Stimulated activated CD4-positive, alpha-beta T cell treated with anti-CD3 and anti-CD28 coated beads, Interleukin-12 subunit alpha, Interleukin-12 subunit beta, amount 100 ng/mL, for 48 hours (primary cell): ENCODE results near the gene SOHLH1.

Experiments used
- DNase-seq, 3 donors: peaks; one replicate each; pipeline ENCODE4 v3.0.0-alpha.2; 2020; ENCODE audit warnings: low read depth in 2 of 3, low spot score in 1 of 3

SOHLH1 gene

DNA sequence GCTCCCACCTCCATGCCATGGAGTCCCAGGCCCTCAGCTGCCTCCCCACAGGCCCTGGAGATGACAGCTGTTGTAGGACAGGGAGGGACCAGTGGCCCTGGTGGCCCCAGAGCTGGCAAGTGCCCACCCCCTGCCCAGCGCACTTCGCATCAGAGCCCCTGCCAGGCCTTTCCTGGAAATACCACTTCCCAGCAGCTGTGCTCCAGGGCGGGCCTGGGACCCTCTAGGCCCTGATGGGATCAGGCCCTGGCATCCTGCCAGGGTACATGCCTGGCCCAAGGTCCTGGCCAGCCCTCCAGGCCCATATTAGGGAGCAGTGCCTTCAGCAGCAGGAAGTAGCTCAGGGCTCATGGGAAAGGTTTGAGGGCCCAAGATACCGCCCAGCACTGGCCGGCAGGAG, 5.2 kb upstream of the SOHLH1 start:
- DNase-seq, result no peak

- DNase-seq, result no peak
These were observed 4.4 kb upstream of the SOHLH1 start for GRCh38 chr9:135703726-135704125.

DNA sequence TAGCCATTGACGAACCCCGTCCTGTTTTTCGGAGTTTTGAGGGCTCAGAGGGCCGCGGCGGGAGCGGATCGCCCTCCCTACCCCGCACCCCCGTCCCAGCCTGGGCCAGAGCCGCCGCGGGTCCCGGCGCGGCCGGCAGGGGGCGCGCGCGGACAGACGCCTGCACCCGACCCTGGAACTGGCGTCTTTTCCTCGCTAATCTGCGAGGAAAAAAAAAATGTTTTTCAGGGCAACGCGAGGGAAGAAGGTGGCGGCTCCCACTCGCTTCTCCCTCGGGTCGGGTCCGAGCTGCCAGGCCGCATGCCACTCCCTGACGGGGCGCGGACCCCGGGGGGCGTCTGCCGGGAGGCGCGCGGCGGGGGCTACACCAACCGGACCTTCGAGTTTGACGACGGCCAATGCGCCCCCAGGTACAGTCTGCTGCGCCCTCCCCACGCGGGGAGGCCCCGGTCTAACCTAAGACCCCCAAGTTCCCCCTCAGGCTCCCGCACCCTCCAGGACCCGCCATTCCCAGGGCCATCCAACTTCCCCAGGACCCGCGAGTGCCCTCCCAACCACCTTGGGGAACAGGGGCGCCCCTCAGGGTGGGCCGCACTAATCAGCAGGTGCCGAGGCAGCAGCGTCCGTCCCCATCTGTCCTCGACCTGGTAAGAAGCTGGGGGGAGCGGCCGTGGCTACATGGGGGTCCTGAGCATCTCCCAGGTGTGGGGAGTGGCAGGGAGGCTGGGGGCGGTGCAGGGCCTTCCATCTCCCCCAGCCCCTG, 2.9 kb upstream of the SOHLH1 start, which contains the start of gene KCNT1:
Gene KCNT1, plus strand, starts transcription at position 227 of the 763 bp plus-strand sequence. Its CDS starts 74 bp downstream, at position 301.
- DNase-seq, result peak; percentile 24 to 52 (median 30)

- no peak for DNase-seq
These were observed 2.0 kb upstream of the SOHLH1 start for GRCh38 chr9:135701067-135701958.

GRCh38 chr9:135700525-135700924, 1.2 kb upstream of the SOHLH1 start:
- DNase-seq, result no peak

GRCh38 chr9:135698767-135699166, 514 bp downstream of the SOHLH1 start:
- no peak for DNase-seq

- no peak for DNase-seq
These were observed 1.0 kb downstream of the SOHLH1 start for GRCh38 chr9:135698236-135698635.

DNA sequence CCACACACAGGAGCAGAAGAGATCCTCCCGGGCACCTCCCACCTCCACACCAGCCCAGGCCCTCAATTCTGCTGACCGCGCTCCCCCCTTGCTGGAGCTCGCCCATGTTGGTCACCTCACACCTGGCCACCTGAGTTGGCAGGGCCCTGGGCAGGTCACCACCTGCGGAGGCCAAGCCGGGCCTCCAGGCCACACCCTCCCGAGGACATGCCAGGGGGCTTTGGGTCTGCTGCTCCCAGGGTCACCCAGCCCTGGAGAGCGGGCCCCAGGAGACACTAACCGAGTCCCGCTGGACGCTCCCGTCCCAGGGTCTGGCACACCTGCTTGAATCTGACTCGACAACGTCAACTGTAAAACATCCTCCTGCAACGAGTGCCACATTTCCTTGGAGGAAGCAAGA, 2.1 kb downstream of the SOHLH1 start:
- no peak for DNase-seq

GRCh38 chr9:135696446-135696845, 2.8 kb downstream of the SOHLH1 start:
- DNase-seq, result no peak

DNA sequence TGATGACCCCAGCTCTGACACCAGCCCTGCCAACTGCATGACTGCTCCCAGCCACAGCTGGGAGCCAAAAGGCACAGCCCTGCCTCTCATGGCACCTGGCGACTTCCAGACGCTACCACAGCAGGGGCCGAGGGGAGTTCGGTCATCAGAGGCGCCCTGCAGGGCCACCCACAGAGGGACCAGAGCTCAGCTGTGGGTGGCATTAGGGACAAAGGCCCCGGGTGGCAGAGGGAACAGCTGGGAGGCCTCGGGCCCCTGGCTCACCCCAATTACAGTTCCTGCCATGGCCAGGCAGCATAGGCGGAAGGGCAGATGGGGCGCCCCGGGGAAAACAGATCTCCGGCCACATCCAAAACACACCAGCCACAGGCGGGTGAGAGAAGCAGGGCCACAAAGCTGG, 3.6 kb downstream of the SOHLH1 start:
- no peak for DNase-seq

- no peak for DNase-seq
These were observed 4.2 kb downstream of the SOHLH1 start for GRCh38 chr9:135695036-135695435.

DNA sequence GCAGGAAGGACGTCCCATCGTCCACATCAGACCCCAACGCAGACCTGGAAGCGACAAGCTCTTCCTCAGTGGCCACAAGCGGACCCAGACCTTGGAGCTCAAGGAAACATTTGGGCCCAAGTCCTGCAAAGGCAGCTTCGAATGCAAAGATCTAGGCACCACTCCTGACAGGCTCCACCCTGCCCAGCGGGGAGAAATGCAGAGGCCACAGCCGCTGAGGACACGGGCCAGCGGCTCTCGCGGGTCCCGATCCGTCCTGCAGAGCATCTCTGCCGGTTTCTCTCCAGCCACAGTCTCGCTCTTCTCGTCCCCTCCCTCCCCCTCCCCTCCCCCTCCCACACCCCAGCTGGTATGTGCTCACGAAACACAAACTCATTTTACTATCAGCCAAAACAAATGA, 4.9 kb downstream of the SOHLH1 start:
- DNase-seq, result no peak

GRCh38 chr9:135693771-135694170, 5.5 kb downstream of the SOHLH1 start:
- no peak for DNase-seq

GRCh38 chr9:135693265-135693664, 6.0 kb downstream of the SOHLH1 start:
- no peak for DNase-seq

DNA sequence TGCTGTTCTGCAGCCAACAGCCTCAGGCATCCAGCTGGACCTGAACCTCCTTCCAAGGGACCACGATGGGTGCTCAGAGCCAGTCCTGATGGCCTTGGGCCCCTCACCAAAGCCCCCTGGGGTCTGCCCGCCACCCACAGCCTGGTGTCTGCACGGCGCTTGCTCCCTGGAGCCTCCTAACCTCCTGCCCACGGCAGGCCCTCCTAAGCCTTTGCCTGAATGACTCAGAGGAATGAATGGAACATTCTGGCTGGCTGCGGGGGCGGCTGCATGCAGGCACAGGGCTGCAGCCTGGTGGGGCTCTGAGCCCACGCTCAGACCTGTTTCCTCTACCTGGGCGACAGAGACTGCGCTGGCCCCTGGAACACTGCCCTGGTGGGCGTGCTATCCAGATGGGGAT, 6.9 kb downstream of the SOHLH1 start:
- no peak for DNase-seq

DNA sequence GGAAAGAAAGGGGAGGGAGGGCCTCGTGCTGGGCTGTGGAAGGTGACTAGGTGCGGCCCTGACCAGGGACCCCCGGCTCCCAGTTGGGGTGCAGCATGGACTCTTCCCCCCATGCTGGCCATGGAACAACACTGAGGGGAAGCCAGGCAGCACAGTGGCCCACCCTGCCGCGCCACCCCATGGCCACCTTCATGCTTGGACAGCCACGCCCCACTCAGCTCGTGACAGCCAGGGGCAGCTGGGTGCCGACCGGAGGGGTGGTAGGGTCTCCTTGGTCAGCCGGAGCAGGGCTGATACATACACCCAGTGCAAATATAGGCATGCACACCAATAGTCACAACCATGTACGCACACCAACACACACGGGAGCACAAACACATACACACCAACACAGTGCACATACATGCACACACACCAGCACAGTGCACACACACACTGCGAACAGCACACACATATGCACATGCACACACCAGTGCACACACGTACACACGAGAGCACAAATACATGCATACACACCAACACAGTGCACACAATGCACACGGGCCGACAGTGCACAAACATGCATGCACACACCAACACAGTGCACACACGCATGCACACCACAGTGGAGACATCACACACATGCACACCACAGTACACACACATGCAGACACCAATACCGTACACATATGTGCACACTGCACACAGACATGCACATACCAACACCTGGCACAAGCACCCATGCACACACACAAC, 8.3 kb downstream of the SOHLH1 start:
- no peak for DNase-seq

- no peak for DNase-seq
These were observed 10.3 kb downstream of the SOHLH1 start for GRCh38 chr9:135689011-135689410.

GRCh38 chr9:135687216-135687615, 12.1 kb downstream of the SOHLH1 start:
- DNase-seq, result no peak

GRCh38 chr9:135684691-135685090, 14.6 kb downstream of the SOHLH1 start:
- DNase-seq, result no peak

DNA sequence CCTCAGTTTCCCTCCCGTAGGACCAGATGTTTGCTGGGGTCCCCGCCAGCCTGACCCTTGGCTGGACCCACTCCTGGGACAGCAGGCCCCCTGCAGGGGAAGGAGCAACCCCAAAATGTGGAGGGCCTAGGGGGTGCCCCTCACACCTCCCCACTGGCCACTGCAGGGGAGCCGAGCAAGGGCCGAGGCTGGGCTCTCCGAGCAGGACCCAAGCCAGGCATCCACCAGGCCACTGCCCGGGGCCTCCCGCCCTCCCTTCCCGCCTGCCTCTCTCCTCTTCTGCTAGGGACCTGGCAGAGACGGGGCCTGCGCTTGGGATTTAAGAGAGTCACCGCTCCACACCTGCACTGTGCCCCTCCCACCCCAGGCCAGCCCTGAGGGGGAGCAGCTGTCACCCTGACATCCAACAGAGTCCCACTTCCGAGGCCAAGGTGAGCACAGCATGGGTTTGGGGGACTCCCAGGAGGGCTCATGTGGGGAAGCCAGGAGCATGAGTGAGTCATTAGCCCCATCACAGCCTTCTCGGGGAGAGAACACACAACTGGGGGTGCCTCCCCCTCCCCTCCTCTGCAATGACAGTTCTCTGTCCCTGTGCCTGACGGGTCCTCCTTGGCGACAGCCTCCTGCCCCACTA, 15.8 kb downstream of the SOHLH1 start:
- DNase-seq, result no peak

DNA sequence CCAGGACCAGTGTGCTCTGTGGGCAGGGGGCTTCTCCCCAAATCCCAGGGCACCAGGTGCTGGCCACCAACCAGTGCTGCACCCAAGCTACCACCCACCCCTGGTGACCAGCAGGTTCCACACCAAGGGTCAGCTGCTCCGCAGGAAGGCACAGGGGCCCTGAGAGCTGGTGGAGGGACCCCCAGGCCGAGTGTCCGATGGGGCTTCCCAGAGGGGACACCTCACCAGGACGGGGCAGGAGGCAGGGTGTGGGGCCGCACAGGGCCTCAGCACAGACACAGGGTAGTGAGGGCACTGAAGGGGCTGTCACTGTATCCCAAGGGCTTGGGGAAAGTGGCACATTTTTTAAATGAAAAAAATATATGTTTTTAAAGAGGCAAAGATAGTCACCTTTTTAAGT, 18.1 kb downstream of the SOHLH1 start:
- no peak for DNase-seq
